Sigmoid colon (tissue), 7 donors: ENCODE results near the gene TRMT112. TPM values are rescaled to one million over a fixed set of nuclear protein-coding genes. Genes with fewer than 3 reads are reported as not detected.

ENCODE experiments used
- DNase-seq: peaks from one replicate; pipeline ENCODE4 v3.0.0-alpha.2; 2019
- H3K27ac ChIP-seq, 4 donors: fragments of 200-600 bp; sonication (generic); one replicate each; pipeline ENCODE4 v1.5.1; 2016 to 2019; ENCODE audit warnings: mild to moderate bottlenecking in 1 of 4
- H3K27me3 ChIP-seq, 3 donors: fragments of 200-600 bp; sonication (generic); one replicate each; pipeline ENCODE4 v1.5.1; 2019; ENCODE audit warnings: mild to moderate bottlenecking in 1 of 3
- H3K36me3 ChIP-seq, 4 donors: fragments of 200-600 bp; sonication (generic); one replicate each; pipeline ENCODE4 v1.5.1; 2016 to 2019
- H3K4me1 ChIP-seq, 4 donors: fragments of 200-600 bp; sonication (generic); one replicate each; pipeline ENCODE4 v1.5.1; 2017 to 2019
- H3K4me3 ChIP-seq, 4 donors: fragments of 200-600 bp; sonication (generic); one replicate each; pipeline ENCODE4 v1.5.1; 2017 to 2019; ENCODE audit warnings: mild to moderate bottlenecking in 2 of 4, moderate library complexity in 1 of 4
- H3K9me3 ChIP-seq, 4 donors: fragments of 200-600 bp in 3 of 4; sonication (generic) in 3 of 4; one replicate each; pipeline versions ENCODE4 v1.5.1 to v1.6.1; 2013 to 2019
- EP300 ChIP-seq, 4 donors: sonication (generic); formaldehyde crosslinking; IDR thresholded peaks; one replicate each; pipeline ENCODE4 v1.6.1; 2017; ENCODE audit warnings: antibody characterized with exemption in 4 of 4
- POLR2A ChIP-seq, 2 donors: fragments of 450-650 bp; IDR thresholded peaks; one replicate each; pipeline ENCODE4 v1.6.1; 2016; ENCODE audit warnings: antibody characterized with exemption in 2 of 2, mild to moderate bottlenecking in 2 of 2, moderate library complexity in 2 of 2
- POLR2AphosphoS5 ChIP-seq, 4 donors: sonication (generic); formaldehyde crosslinking; IDR thresholded peaks; one replicate each; pipeline ENCODE4 v1.6.1; 2017; ENCODE audit warnings: antibody characterized with exemption in 4 of 4
- WGBS, 2 donors: extraction: QIAGEN DNeasy Blood & Tissue Kit; methylation state at CpG; one replicate each; pipeline ENCODE4 v1.1.7; 2013; 5-methylcytosine and 5-hydroxymethylcytosine counted together
- intact Hi-C: fragments of 100-400 bp; cut with DNase I; formaldehyde crosslinking; loops from one replicate; pipeline ENCODE4 v1.15.1; 2023
- polyA plus RNA-seq, 3 donors: library from polyadenylated mRNA; stranded (reverse); fragments of 200-250 nt; gene quantifications; one replicate each; pipeline ENCODE4 v1.2.3, GENCODE V29; 2013
- total RNA-seq, 4 donors: library from RNA; depleted of rRNA; stranded (reverse); fragments of >200 nt; gene quantifications; one replicate each; pipeline ENCODE4 v1.1.0, GENCODE V29; 2016
- TF ChIP-seq, protein P1 (sequence below), 4 experiments: fragments of 450-650 bp in 3 of 4; fragments of 200-600 bp in 1 of 4; IDR thresholded peaks; one replicate each; pipeline ENCODE4 v1.5.1; 2016 to 2019; ENCODE audit warnings: antibody characterized with exemption in 4 of 4, mild to moderate bottlenecking in 3 of 4, moderate library complexity in 2 of 4
- donor health status: healthy with polysubstance abuse.
- donor health status: Bipolar disorder and iron deficiency.
- donor health status: healthy.

TRMT112 gene
- total and polyA plus RNA-seq, 7 donors, result 148 to 353 (median 232) TPM

DNA sequence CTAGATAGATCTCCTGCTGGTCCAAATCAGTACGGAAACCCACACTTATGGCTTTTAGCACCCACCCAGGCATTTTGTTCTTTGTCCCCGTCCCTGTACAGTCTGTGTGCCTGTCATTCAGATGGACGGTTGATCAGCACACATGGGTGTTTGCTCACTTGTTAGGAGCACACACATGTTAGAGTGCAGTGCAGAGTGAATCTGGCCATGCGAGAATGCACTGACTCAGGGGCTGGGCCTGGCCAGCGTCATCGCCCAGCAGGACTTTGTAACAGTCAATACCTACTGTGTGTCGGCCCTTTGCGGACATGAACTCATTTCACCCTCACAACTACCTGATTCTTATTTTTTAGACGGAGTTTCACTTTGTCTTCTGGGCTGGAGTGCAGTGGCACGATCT is 45.0 kb upstream of the TRMT112 start:
- Histone ChIP-seq H3K27ac (no peak overlapping the region), H3K36me3 (peaks cover under 1 to 64% (median 30%) of the 10 kb centered on the region in 4 donors), H3K4me3 (no peak overlapping the region), H3K4me1 (peaks cover 0 to 28% (median 26%) of the 10 kb centered on the region in 4 donors), H3K27me3 (no peaks in the 10 kb centered on the region), H3K9me3 (no peaks in the 10 kb centered on the region)
- 94 to 95% methylated on average over 10 of the region's 10 CpGs for WGBS, 2 donors
- no peak for TF ChIP-seq POLR2AphosphoS5 (IDR thresholded peaks at IDR 0.05)
- TF ChIP-seq EP300 (IDR thresholded peaks at IDR 0.05), result no peak
- TF ChIP-seq, protein P1, sequence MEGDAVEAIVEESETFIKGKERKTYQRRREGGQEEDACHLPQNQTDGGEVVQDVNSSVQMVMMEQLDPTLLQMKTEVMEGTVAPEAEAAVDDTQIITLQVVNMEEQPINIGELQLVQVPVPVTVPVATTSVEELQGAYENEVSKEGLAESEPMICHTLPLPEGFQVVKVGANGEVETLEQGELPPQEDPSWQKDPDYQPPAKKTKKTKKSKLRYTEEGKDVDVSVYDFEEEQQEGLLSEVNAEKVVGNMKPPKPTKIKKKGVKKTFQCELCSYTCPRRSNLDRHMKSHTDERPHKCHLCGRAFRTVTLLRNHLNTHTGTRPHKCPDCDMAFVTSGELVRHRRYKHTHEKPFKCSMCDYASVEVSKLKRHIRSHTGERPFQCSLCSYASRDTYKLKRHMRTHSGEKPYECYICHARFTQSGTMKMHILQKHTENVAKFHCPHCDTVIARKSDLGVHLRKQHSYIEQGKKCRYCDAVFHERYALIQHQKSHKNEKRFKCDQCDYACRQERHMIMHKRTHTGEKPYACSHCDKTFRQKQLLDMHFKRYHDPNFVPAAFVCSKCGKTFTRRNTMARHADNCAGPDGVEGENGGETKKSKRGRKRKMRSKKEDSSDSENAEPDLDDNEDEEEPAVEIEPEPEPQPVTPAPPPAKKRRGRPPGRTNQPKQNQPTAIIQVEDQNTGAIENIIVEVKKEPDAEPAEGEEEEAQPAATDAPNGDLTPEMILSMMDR (IDR thresholded peaks at IDR 0.05), result no peak
- no peak for TF ChIP-seq POLR2A (IDR thresholded peaks at IDR 0.05)
- DNase-seq, result no peak
- intact Hi-C loops, result no loop called here

DNA sequence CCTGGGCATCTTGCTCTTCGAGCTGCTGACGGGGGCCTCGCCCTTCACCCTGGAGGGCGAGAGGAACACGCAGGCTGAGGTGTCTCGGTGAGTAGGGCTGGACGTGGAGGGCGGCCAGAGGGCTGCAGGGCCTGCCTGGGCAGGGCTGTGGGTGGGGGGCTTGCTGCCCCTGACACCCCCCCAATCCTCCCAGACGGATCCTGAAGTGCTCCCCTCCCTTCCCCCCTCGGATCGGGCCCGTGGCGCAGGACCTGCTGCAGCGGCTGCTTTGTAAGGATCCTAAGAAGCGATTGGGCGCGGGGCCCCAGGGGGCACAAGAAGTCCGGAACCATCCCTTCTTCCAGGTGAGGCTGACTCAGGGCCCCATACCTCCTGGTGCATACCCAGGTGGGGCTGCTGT is 44.3 kb upstream of the TRMT112 start:
- intact Hi-C loops, result no loop called here
- H3K27ac ChIP-seq, result no peak overlapping the region
- 94 to 95% methylated on average over 18 of the region's 18 CpGs for WGBS, 2 donors
- no peaks in the 10 kb centered on the region for H3K27me3 ChIP-seq
- TF ChIP-seq, protein P1 (IDR thresholded peaks at IDR 0.05), result no peak
- no peak for DNase-seq
- no peaks in the 10 kb centered on the region for H3K9me3 ChIP-seq
- H3K36me3 ChIP-seq, result peaks cover 0 to 57% (median 25%) of the 10 kb centered on the region in 4 donors
- H3K4me3 ChIP-seq, result no peak overlapping the region
- H3K4me1 ChIP-seq, result peaks cover 0 to 28% (median 26%) of the 10 kb centered on the region in 4 donors

DNA sequence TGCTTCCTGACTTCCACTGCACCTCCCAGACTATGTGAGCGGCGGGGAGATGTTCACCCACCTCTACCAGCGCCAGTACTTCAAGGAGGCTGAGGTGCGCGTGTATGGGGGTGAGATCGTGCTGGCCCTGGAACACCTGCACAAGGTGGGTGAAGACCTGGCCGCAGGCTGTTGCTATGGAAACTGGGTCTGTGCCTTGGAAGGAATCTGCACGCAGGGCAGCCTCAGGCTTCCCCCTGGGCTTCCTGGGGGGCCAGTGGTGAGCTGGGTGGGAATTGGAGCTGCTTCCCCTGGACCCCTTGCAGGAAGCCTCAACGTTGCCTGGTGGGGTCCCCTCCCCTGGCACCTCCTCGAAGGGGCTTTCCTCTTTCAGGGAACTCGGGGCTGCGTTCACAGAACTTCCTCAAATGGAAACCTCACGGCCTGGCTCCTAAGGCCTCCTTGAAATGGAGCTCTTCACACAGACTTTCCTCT is 43.1 kb upstream of the TRMT112 start:
- peaks cover 0 to 33% (median 29%) of the 10 kb centered on the region in 4 donors for H3K4me1 ChIP-seq
- intact Hi-C loops, result no loop called here
- H3K4me3 ChIP-seq, result peak overlapping the region in 2 of 4 donors; percentile 79 to 84
- no peaks in the 10 kb centered on the region for H3K9me3 ChIP-seq
- DNase-seq, result no peak
- 55 to 80% methylated on average over 13 of the region's 13 CpGs for WGBS, 2 donors
- peaks cover 0 to 45% (median 16%) of the 10 kb centered on the region in 4 donors for H3K36me3 ChIP-seq
- H3K27me3 ChIP-seq, result no peaks in the 10 kb centered on the region
- no peak overlapping the region for H3K27ac ChIP-seq
- TF ChIP-seq, protein P1 (IDR thresholded peaks at IDR 0.05), result no peak
- TF ChIP-seq EP300 (IDR thresholded peaks at IDR 0.05) (no peak), POLR2A (IDR thresholded peaks at IDR 0.05) (no peak), POLR2AphosphoS5 (IDR thresholded peaks at IDR 0.05) (no peak)

DNA sequence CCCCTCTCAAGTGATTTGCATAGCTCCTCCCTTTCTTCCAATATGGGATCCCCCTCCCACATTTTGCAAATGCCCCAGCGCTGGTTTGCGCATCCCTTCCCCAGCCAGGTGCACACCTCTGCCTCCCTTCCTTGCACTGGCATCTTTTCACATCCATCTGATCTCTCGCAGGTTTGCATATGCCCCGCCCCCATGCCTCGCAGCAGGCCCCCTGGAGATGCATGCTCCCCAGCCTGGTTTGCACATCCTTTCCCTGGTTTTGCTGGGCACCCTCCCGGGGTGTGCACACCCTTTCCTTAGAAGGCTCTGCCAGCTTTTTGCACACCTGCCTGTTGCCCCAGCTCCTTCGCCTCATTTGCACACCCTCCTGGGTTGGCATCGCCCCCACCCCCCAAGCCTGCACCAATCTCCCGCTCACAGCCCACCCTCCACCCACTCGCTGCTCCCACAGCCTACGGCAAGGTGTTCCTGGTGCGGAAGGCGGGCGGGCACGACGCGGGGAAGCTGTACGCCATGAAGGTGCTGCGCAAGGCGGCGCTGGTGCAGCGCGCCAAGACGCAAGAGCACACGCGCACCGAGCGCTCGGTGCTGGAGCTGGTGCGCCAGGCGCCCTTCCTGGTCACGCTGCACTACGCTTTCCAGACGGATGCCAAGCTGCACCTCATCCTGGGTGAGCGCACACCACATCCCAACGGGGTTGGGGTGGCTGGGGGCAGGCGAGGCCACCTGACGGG is 42.5 kb upstream of the TRMT112 start:
- 44 to 69% methylated on average over 38 of the region's 38 CpGs for WGBS, 2 donors

GRCh38 chr11:64358907-64359711 is 41.8 kb upstream of the TRMT112 start, which contains the start of gene RPS6KA4:
TSS of gene RPS6KA4 (plus strand) at chr11:64359162. CDS start at chr11:64359236, 74 bp downstream.
- Histone ChIP-seq H3K4me3 (peak within 1 kb of the TSS; percentile 79 to 92 (median 84)), H3K27me3 (no peaks in the 10 kb centered on the region), H3K9me3 (no peaks in the 10 kb centered on the region), H3K4me1 (peaks cover 0 to 45% (median 38%) of the 10 kb centered on the region in 4 donors), H3K27ac (peak within 1 kb of the TSS; percentile 79 to 90 (median 86)), H3K36me3 (peaks cover 0 to 31% (median 14%) of the 10 kb centered on the region in 4 donors)
- TF ChIP-seq, protein P1 (IDR thresholded peaks at IDR 0.05), result no peak
- peak in 3 of 4 donors; percentile 23 to 71 (median 65) for TF ChIP-seq POLR2AphosphoS5 (IDR thresholded peaks at IDR 0.05)
- peak in 1 of 2 donors; percentile 27 for TF ChIP-seq POLR2A (IDR thresholded peaks at IDR 0.05)
- 0% methylated on average over 70 of the region's 70 CpGs for WGBS, 2 donors
- DNase-seq, result no peak
- intact Hi-C loops, result no loop called here

More for the DNA sequence above, 42.5 kb upstream of the TRMT112 start:
- no peak for TF ChIP-seq EP300 (IDR thresholded peaks at IDR 0.05)
- Histone ChIP-seq H3K27me3 (no peaks in the 10 kb centered on the region), H3K4me3 (peak overlapping the region; percentile 79 to 92 (median 84)), H3K27ac (peak overlapping the region in 3 of 4 donors; percentile 79 to 90 (median 83)), H3K4me1 (peaks cover 0 to 39% (median 35%) of the 10 kb centered on the region in 4 donors), H3K9me3 (no peaks in the 10 kb centered on the region), H3K36me3 (peaks cover 0 to 39% (median 14%) of the 10 kb centered on the region in 4 donors)
- intact Hi-C loops, result no loop called here
- no peak for DNase-seq
